ENCODE results near the gene SNCG. TPM values are rescaled to one million over a fixed set of nuclear protein-coding genes. Genes with fewer than 3 reads are reported as not detected.

The SNCG gene
- total and polyA plus RNA-seq, 2 of the 8 experiments (the other 6 are each of a cell fraction or from before 2014, with no cell fraction given): 4.4 to 12.2 TPM

DNA sequence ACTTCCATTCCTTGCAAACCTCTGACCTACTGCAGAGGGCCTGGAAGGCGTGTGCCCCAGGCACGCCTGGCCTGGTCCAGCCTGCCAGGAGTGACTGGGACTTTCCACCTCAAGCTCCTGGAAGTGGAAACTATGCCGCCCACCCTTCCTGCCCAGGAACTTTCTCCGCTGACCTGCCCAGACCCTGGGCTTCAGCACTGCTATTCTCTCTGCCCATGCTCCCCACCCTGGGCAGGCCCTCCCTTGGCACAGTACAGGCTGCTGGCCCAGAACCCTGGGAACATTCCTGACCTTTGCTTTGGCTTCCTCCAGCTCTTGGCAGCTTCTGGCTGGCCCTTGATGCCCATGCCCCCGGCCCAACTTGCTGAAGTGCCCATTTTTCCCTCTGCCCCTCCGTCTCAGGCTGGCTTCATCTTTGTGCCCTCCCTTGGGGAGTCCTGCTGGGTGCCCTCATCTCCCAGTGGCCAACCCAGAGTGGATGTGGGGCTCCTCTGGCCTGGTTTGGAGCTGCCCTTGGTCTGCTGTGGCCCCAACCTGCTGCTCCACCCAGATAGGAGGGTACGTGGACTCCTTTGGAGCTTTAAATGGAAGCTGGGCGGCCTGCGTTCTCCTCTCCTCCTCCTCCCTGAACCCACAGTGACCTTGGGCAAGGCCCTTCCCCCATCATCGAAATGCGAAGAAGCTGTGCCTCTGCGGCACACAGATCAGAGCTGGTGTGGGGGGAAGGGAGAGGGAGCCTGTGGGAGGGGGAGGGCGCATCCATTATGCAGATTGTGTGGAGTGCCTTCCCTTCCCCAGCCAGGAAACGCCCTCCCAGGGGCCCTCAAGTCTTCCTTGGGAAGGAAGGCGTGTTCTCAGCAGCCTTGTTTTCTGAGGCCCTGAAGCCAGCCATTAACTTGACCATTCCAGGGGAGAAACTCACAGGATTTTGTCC, 4.4 kb upstream of the SNCG start:
- Histone ChIP-seq H3K36me3 (ENCODE audit: control insufficient read depth in 2 of 4, insufficient read depth in 4 of 4, low read length in 3 of 4) (no peaks in the 10 kb centered on the region), H2BK12ac (ENCODE audit: low read depth, low read length) (peak overlapping the region; percentile 99), H3K27me3 (replicated peaks in 1 of 4; ENCODE audit: control insufficient read depth in 3 of 4, extremely low read depth in 1 of 4, insufficient read depth in 3 of 4, low read length in 3 of 4) (no peaks in the 10 kb centered on the region), H3K56ac (replicated peaks; ENCODE audit: insufficient read length, low read depth, low read length) (peak overlapping the region; percentile 37), H2AK5ac (ENCODE audit: low read depth, low read length) (peak overlapping the region; percentile 88; the same call in 1 of the 2 replicates), H2AFZ (ENCODE audit: low read length) (no peak overlapping the region), H3K79me1 (ENCODE audit: low read depth, low read length) (no peaks in the 10 kb centered on the region), H4K20me1 (replicated peaks in 1 of 2; ENCODE audit: control insufficient read depth in 1 of 2, insufficient read depth in 2 of 2, low read length in 2 of 2) (no peaks in the 10 kb centered on the region), H3K79me2 (ENCODE audit: control insufficient read depth in 1 of 2, insufficient read depth in 2 of 2, low read length in 2 of 2) (no peaks in the 10 kb centered on the region), H4K91ac (replicated peaks; ENCODE audit: insufficient read length, low read length) (peak overlapping the region; percentile 85), H3K4me2 (ENCODE audit: insufficient read depth in 1 of 2, low read depth in 2 of 2, low read length in 2 of 2) (peak overlapping the region; percentile 50 to 60; a peak in 3 of 4 replicates), H2BK5ac (ENCODE audit: low read depth, low read length) (peak overlapping the region; percentile 99), H3K4me3 (ENCODE audit: extremely low read depth in 1 of 4, insufficient read depth in 2 of 4, low read depth in 3 of 4, low read length in 4 of 4) (peak overlapping the region in 3 of 4 experiments; percentile 13 to 44 (median 26); a peak in 4 of 8 replicates), H3K9ac (replicated peaks in 1 of 4; ENCODE audit: extremely low read depth in 1 of 4, low read depth in 3 of 4, low read length in 3 of 4) (peak overlapping the region in 2 of 4 experiments; percentile 25 to 27; a peak in 3 of 7 replicates), H2BK15ac (ENCODE audit: low read length) (peak overlapping the region; percentile 95), H3K23ac (ENCODE audit: insufficient read length) (no peak overlapping the region), H2BK20ac (ENCODE audit: low read length) (peak overlapping the region; percentile 99), H4K5ac (ENCODE audit: insufficient read length, low read depth, low read length) (peak overlapping the region; percentile 48), H3K27ac (ENCODE audit: low read depth, low read length) (peak overlapping the region; percentile 80), H3K18ac (ENCODE audit: extremely low read depth, low read length) (peak overlapping the region; percentile 92), H2BK120ac (replicated peaks; ENCODE audit: low read depth, low read length) (peak overlapping the region; percentile 93), H3K9me3 (ENCODE audit: insufficient read depth in 2 of 2, low read depth in 1 of 2, low read length in 1 of 2) (peaks cover 3 to 9% of the 10 kb centered on the region in 2 experiments), H3K23me2 (ENCODE audit: low read depth, low read length) (no peaks in the 10 kb centered on the region), H3K4me1 (replicated peaks in 1 of 4; ENCODE audit: control insufficient read depth in 3 of 4, insufficient read depth in 4 of 4, low read length in 3 of 4) (peaks cover 14 to 45% (median 36%) of the 10 kb centered on the region in 4 experiments), H3K4ac (replicated peaks; ENCODE audit: insufficient read length, low read depth, low read length) (peak overlapping the region; percentile 44), H3K14ac (ENCODE audit: insufficient read length) (no peak overlapping the region), H4K8ac (ENCODE audit: extremely low read depth, insufficient read depth, low read length) (no peak overlapping the region; the same call in 1 of the 2 replicates)
- ChIA-PET CTCF (ENCODE audit: partially characterized antibody) (interaction anchor here (0.6 to 26.4 kb wide), 5 partner anchors 6 to 260 kb away, joined by 3 to 975 read pairs (median 5); partner anchors contain the start of genes ADIRF, MMRN2 and SNCG), POLR2A (ENCODE audit: partially characterized antibody) (interaction anchor here (0.9 to 4.4 kb wide), 9 partner anchors 8 to 90 kb away, joined by 3 to 38 read pairs (median 4); no protein-coding TSS in a partner anchor)
- FAIRE-seq (peak; percentile 81), DNase-seq (ENCODE audit: low read depth in 1 of 2, low spot score in 2 of 2) (peak; percentile 80 to 88)
- 39% methylated on average over 14 of the region's 15 CpGs; no CpG with 5 or more reads in 1 of the 2 experiments for WGBS, 2 experiments (ENCODE audit: extremely low coverage in 1 of 2, insufficient coverage in 1 of 2, insufficient read length in 1 of 2, insufficient replicate concordance in 2 of 2, low coverage in 1 of 2, low lambda C conversion rate in 2 of 2, missing lambda C conversion rate in 1 of 2)
- TF ChIP-seq, protein P1, sequence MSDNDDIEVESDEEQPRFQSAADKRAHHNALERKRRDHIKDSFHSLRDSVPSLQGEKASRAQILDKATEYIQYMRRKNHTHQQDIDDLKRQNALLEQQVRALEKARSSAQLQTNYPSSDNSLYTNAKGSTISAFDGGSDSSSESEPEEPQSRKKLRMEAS (IDR thresholded peaks at IDR 0.05): no peak; the same call in 1 of the 2 replicates
- TF ChIP-seq SP1 (IDR thresholded peaks at IDR 0.05; ENCODE audit: low read depth, low read length) (peak; percentile 95), CREB1 (IDR thresholded peaks at IDR 0.05) (peak; percentile 60; the same call in 1 of the 2 replicates), CBX5 (IDR thresholded peaks at IDR 0.05; ENCODE audit: low read depth, low read length) (no peak), KDM1A (IDR thresholded peaks at IDR 0.05; ENCODE audit: borderline replicate concordance, low read length) (peak; percentile 58; the same call in 1 of the 2 replicates), JUND (IDR thresholded peaks at IDR 0.05; ENCODE audit: low read length) (peak; percentile 33; the same call in 1 of the 2 replicates), NRF1 (IDR thresholded peaks at IDR 0.05; ENCODE audit: low read depth, low read length) (no peak), SP2 (IDR thresholded peaks at IDR 0.05; ENCODE audit: low read length) (no peak)
- TF ChIP-seq, protein P2, sequence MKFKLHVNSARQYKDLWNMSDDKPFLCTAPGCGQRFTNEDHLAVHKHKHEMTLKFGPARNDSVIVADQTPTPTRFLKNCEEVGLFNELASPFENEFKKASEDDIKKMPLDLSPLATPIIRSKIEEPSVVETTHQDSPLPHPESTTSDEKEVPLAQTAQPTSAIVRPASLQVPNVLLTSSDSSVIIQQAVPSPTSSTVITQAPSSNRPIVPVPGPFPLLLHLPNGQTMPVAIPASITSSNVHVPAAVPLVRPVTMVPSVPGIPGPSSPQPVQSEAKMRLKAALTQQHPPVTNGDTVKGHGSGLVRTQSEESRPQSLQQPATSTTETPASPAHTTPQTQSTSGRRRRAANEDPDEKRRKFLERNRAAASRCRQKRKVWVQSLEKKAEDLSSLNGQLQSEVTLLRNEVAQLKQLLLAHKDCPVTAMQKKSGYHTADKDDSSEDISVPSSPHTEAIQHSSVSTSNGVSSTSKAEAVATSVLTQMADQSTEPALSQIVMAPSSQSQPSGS (IDR thresholded peaks at IDR 0.05; ENCODE audit: low read length): 0 out of 2 replicates have a peak, but pooled peaks have one; percentile 59

All from H1 (cell line).